WTC11 (cell line): ENCODE measurements around the gene S100A13. TPM values are rescaled to one million over a fixed set of nuclear protein-coding genes. Genes with fewer than 3 reads are reported as not detected.
A peak's percentile ranks its signal among the peaks of the same experiment; 100 is the strongest.

Experiments used
- ATAC-seq: fragments of 200-7000 bp; cut with Tn5 transposase; 2 replicates; pipeline ENCODE4 v1.10.0; 2021; ENCODE audit warnings: mild to moderate bottlenecking, moderate library complexity
- CTCF ChIA-PET: fragments of 300-600 bp; sonication (Branson Sonifier 250); formaldehyde crosslinking; loops from one replicate; lab custom pipeline; 2021; ENCODE audit warnings: antibody characterized with exemption; lab: Charles Lee
- POLR2A ChIA-PET: fragments of 350-600 bp; sonication (Branson Sonifier 250); formaldehyde crosslinking; loops from one replicate; lab custom pipeline; 2021; ENCODE audit warnings: antibody characterized with exemption; lab: Charles Lee
- DNase-seq: peaks from one replicate; pipeline ENCODE4 v3.0.0; 2021; ENCODE audit warnings: low spot score
- H3K27ac Mint-ChIP-seq: 2 replicates; pipeline ENCODE4 v1.8.0; 2021; ENCODE audit warnings: mixed read lengths
- H3K27me3 Mint-ChIP-seq: 2 replicates; pipeline ENCODE4 v1.8.0; 2021; ENCODE audit warnings: low read depth, mild to moderate bottlenecking, moderate library complexity, mixed read lengths
- H3K36me3 Mint-ChIP-seq: 2 replicates; pipeline ENCODE4 v1.8.0; 2021; ENCODE audit warnings: mixed read lengths
- H3K4me1 Mint-ChIP-seq: 2 replicates; pipeline ENCODE4 v1.8.0; 2022; ENCODE audit warnings: mixed read lengths
- H3K4me3 Mint-ChIP-seq: 2 replicates; pipeline ENCODE4 v1.8.0; 2021; ENCODE audit warnings: mild to moderate bottlenecking, moderate library complexity, mixed read lengths
- H3K9me3 Mint-ChIP-seq: 2 replicates; pipeline ENCODE4 v1.8.0; 2021; ENCODE audit warnings: mixed read lengths
- AFF4 ChIP-seq: sonication (generic); formaldehyde crosslinking; IDR thresholded peaks from 2 replicates; pipeline ENCODE4 v1.8.1; 2023; ENCODE audit warnings: mild to moderate bottlenecking, missing genetic modification reagents, borderline replicate concordance
- ATF3 ChIP-seq: sonication (generic); formaldehyde crosslinking; conservative IDR thresholded peaks from 2 replicates; pipeline ENCODE4 v1.8.1; 2022; ENCODE audit warnings: mild to moderate bottlenecking, missing genetic modification reagents
- CBFB ChIP-seq: sonication (generic); formaldehyde crosslinking; IDR thresholded peaks from 2 replicates; pipeline ENCODE4 v1.8.1; 2022; ENCODE audit warnings: mild to moderate bottlenecking, low read depth, missing genetic modification reagents
- CREM ChIP-seq: sonication (generic); formaldehyde crosslinking; IDR thresholded peaks from 2 replicates; pipeline ENCODE4 v1.8.1; 2022; ENCODE audit warnings: mild to moderate bottlenecking, missing genetic modification reagents, moderate library complexity
- E2F5 ChIP-seq: sonication (generic); formaldehyde crosslinking; IDR thresholded peaks from 2 replicates; pipeline ENCODE4 v1.8.1; 2022; ENCODE audit warnings: mild to moderate bottlenecking, moderate library complexity, missing genetic modification reagents
- EMX1 ChIP-seq: fragments of 250-450 bp; sonication (Bioruptor Pico); IDR thresholded peaks from 2 replicates; pipeline ENCODE4 v1.8.0; 2021; ENCODE audit warnings: mild to moderate bottlenecking
- ESRRA ChIP-seq: sonication (generic); formaldehyde crosslinking; IDR thresholded peaks from 2 replicates; pipeline ENCODE4 v1.8.1; 2022; ENCODE audit warnings: mild to moderate bottlenecking, missing genetic modification reagents, borderline replicate concordance
- GABPB1 ChIP-seq: sonication (generic); formaldehyde crosslinking; IDR thresholded peaks from 2 replicates; pipeline ENCODE4 v1.8.1; 2023; ENCODE audit warnings: mild to moderate bottlenecking, missing genetic modification reagents
- GTF2I ChIP-seq: fragments of 250-450 bp; sonication (Bioruptor Pico); conservative IDR thresholded peaks from 2 replicates; pipeline ENCODE4 v1.4.0; 2021; ENCODE audit warnings: mild to moderate bottlenecking
- IRF2 ChIP-seq: sonication (generic); formaldehyde crosslinking; IDR thresholded peaks from 2 replicates; pipeline ENCODE4 v1.8.0; 2022; ENCODE audit warnings: low read depth, missing genetic modification reagents, borderline replicate concordance
- KAT7 ChIP-seq: sonication (generic); formaldehyde crosslinking; IDR thresholded peaks from 2 replicates; pipeline ENCODE4 v1.8.1; 2023; ENCODE audit warnings: missing genetic modification reagents, mild to moderate bottlenecking, borderline replicate concordance
- NFYB ChIP-seq: sonication (generic); formaldehyde crosslinking; conservative IDR thresholded peaks from 2 replicates; pipeline ENCODE4 v1.8.0; 2022; ENCODE audit warnings: low read depth, missing genetic modification reagents
- NR1H2 ChIP-seq: sonication (generic); formaldehyde crosslinking; IDR thresholded peaks from 2 replicates; pipeline ENCODE4 v1.9.0; 2021; ENCODE audit warnings: mild to moderate bottlenecking, moderate library complexity, missing genetic modification reagents
- OVOL2 ChIP-seq: fragments of 250-450 bp; sonication (Bioruptor Pico); IDR thresholded peaks from 2 replicates; pipeline ENCODE4 v1.9.0; 2021; ENCODE audit warnings: mild to moderate bottlenecking, borderline replicate concordance
- SOX15 ChIP-seq: fragments of 250-450 bp; sonication (Bioruptor Pico); IDR thresholded peaks from 2 replicates; pipeline ENCODE4 v1.9.0; 2021; ENCODE audit warnings: mild to moderate bottlenecking
- SP1 ChIP-seq: sonication (generic); formaldehyde crosslinking; conservative IDR thresholded peaks from 2 replicates; pipeline ENCODE4 v1.8.1; 2022; ENCODE audit warnings: missing genetic modification reagents
- TEAD1 ChIP-seq: sonication (generic); formaldehyde crosslinking; IDR thresholded peaks from 2 replicates; pipeline ENCODE4 v1.8.0; 2022; ENCODE audit warnings: mild to moderate bottlenecking, missing genetic modification reagents
- TEAD4 ChIP-seq: sonication (generic); formaldehyde crosslinking; IDR thresholded peaks from 2 replicates; pipeline ENCODE4 v1.8.0; 2022; ENCODE audit warnings: mild to moderate bottlenecking, missing genetic modification reagents
- USF1 ChIP-seq: sonication (generic); formaldehyde crosslinking; IDR thresholded peaks from 2 replicates; pipeline ENCODE4 v1.8.0; 2022; ENCODE audit warnings: mild to moderate bottlenecking, missing genetic modification reagents
- USF2 ChIP-seq: sonication (generic); formaldehyde crosslinking; IDR thresholded peaks from 2 replicates; pipeline ENCODE4 v1.8.1; 2023; ENCODE audit warnings: mild to moderate bottlenecking, missing genetic modification reagents, moderate library complexity
- ZBTB21 ChIP-seq: sonication (generic); formaldehyde crosslinking; IDR thresholded peaks from 2 replicates; pipeline ENCODE4 v1.8.1; 2023; ENCODE audit warnings: mild to moderate bottlenecking, missing genetic modification reagents, borderline replicate concordance
- ZMAT4 ChIP-seq: fragments of 250-450 bp; sonication (Bioruptor Pico); IDR thresholded peaks from 2 replicates; pipeline ENCODE4 v1.9.0; 2021; ENCODE audit warnings: mild to moderate bottlenecking
- ZNF121 ChIP-seq: sonication (generic); formaldehyde crosslinking; IDR thresholded peaks from 2 replicates; pipeline ENCODE4 v1.8.0; 2023; ENCODE audit warnings: missing genetic modification reagents
- ZNF416 ChIP-seq: fragments of 250-450 bp; sonication (Bioruptor Pico); IDR thresholded peaks from 2 replicates; pipeline ENCODE4 v1.9.0; 2021; ENCODE audit warnings: mild to moderate bottlenecking, inconsistent platforms
- ZNF425 ChIP-seq: fragments of 250-450 bp; sonication (Bioruptor Pico); conservative IDR thresholded peaks from 2 replicates; pipeline ENCODE4 v1.9.0; 2021; ENCODE audit warnings: mild to moderate bottlenecking
- ZNF671 ChIP-seq: fragments of 250-450 bp; sonication (Bioruptor Pico); IDR thresholded peaks from 2 replicates; pipeline ENCODE4 v1.8.0; 2021; ENCODE audit warnings: mild to moderate bottlenecking
- ZSCAN18 ChIP-seq: fragments of 250-450 bp; sonication (Bioruptor Pico); IDR thresholded peaks from 2 replicates; pipeline ENCODE4 v2.1.2; 2022; ENCODE audit warnings: mild to moderate bottlenecking, moderate library complexity
- total RNA-seq: library from RNA; stranded (reverse); gene quantifications from 3 replicates; pipeline ENCODE4 v1.2.3, GENCODE V29; 2021

S100A13 gene
- total RNA-seq, 1 experiment from 2014 or later, result 68.4 TPM

- ChIA-PET POLR2A (no interaction called here), CTCF (no interaction called here)
- Mint-ChIP-seq H3K9me3 (no peaks in the 10 kb centered on the region), H3K27ac (peak overlapping the region; percentile 84; the same call in 1 of the 2 replicates), H3K4me1 (peaks cover 14% of the 10 kb centered on the region), H3K27me3 (no peaks in the 10 kb centered on the region), H3K4me3 (no peak overlapping the region), H3K36me3 (peaks cover 51% of the 10 kb centered on the region)
- no peak for TF ChIP-seq SP1
- no peak for TF ChIP-seq USF1 (CRISPR knock-in tag)
- 0 out of 2 replicates have a peak, but pooled peaks have one; percentile 15 for TF ChIP-seq ZNF425 (CRISPR knock-in tag)
- no peak for TF ChIP-seq ZNF121 (CRISPR knock-in tag)
- TF ChIP-seq TEAD1 (CRISPR knock-in tag), result no peak
- 0 out of 2 replicates have a peak, but pooled peaks have one; percentile 13 for TF ChIP-seq KAT7 (CRISPR knock-in tag)
- no peak for TF ChIP-seq IRF2 (CRISPR knock-in tag)
- 0 out of 2 replicates have a peak, but pooled peaks have one; percentile 61 for TF ChIP-seq EMX1 (CRISPR knock-in tag)
- no peak for TF ChIP-seq ATF3 (CRISPR knock-in tag)
- no peak; the same call in 1 of the 2 replicates for TF ChIP-seq ZNF671 (CRISPR knock-in tag)
- TF ChIP-seq ZNF416 (CRISPR knock-in tag), result no peak
- no peak for TF ChIP-seq ZMAT4 (CRISPR knock-in tag)
- TF ChIP-seq AFF4 (CRISPR knock-in tag), result no peak
- no peak for TF ChIP-seq USF2 (CRISPR knock-in tag)
- TF ChIP-seq OVOL2, result 0 out of 2 replicates have a peak, but pooled peaks have one; percentile 9
- no peak for ATAC-seq
- no peak for DNase-seq
Measured at GRCh38 chr1:153670257-153670858, 43.1 kb upstream of the S100A13 start.

GRCh38 chr1:153669606-153670005, 42.3 kb upstream of the S100A13 start:
- ChIA-PET CTCF (no interaction called here), POLR2A (no interaction called here)
- peaks cover 14% of the 10 kb centered on the region for H3K4me1 Mint-ChIP-seq
- H3K27me3 Mint-ChIP-seq, result no peaks in the 10 kb centered on the region
- peaks cover 58% of the 10 kb centered on the region for H3K36me3 Mint-ChIP-seq
- H3K4me3 Mint-ChIP-seq, result no peak overlapping the region
- no peak for ATAC-seq
- H3K9me3 Mint-ChIP-seq, result no peaks in the 10 kb centered on the region
- DNase-seq, result no peak
- peak overlapping the region; percentile 84 for H3K27ac Mint-ChIP-seq
- TF ChIP-seq SOX15, result no peak
- no peak for TF ChIP-seq NFYB
- TF ChIP-seq ESRRA (CRISPR knock-in tag), result no peak
- TF ChIP-seq NR1H2, result no peak
- TF ChIP-seq GTF2I (CRISPR knock-in tag), result no peak
- TF ChIP-seq TEAD4 (CRISPR knock-in tag), result no peak
- no peak for TF ChIP-seq E2F5 (CRISPR knock-in tag)
- no peak for TF ChIP-seq ZSCAN18 (CRISPR knock-in tag)
- no peak for TF ChIP-seq CBFB
- no peak for TF ChIP-seq CREM (CRISPR knock-in tag)
- TF ChIP-seq ZBTB21 (CRISPR knock-in tag), result no peak
- TF ChIP-seq KAT7 (CRISPR knock-in tag), result no peak
- no peak for TF ChIP-seq GABPB1 (CRISPR knock-in tag)
